HCT116 (cell line): ENCODE results near the gene FAM53B. TPM values are rescaled to one million over a fixed set of nuclear protein-coding genes. Genes with fewer than 3 reads are reported as not detected.

Source experiments
- ATAC-seq: fragments of 200-7000 bp; cut with Tn5 transposase; 2 replicates; pipeline ENCODE4 v1.9.1; 2020; ENCODE audit warnings: mild to moderate bottlenecking, moderate library complexity
- BruUV-seq: library from RNA; stranded (reverse); fragments of 400-500 nt; replicated peaks from 2 replicates; lab custom pipeline; 2021; lab: Mats Ljungman, UMichigan
- CTCF ChIA-PET: fragments of 300-600 bp; sonication (Branson Sonifier 250); formaldehyde crosslinking; loops from one replicate; lab custom pipeline; 2021; ENCODE audit warnings: antibody characterized with exemption; lab: Charles Lee
- POLR2A ChIA-PET: fragments of 300-600, 350-600 bp; sonication (Branson Sonifier 250); formaldehyde crosslinking; loops from one replicate; lab custom pipeline; 2021; ENCODE audit warnings: antibody characterized with exemption; lab: Charles Lee
- RAD21 ChIA-PET, 2 experiments: fragments of 300-600 bp; sonication (Branson Sonifier 250); formaldehyde crosslinking; loops; one replicate each; lab custom pipeline; 2023; ENCODE audit warnings: low total read pairs in 2 of 2; ENCODE audit not compliant: uncharacterized antibody in 2 of 2, unreplicated experiment in 2 of 2, low non-redundant PET in 1 of 2; lab: Charles Lee
- DNase-seq: peaks from one replicate; pipeline ENCODE4 v3.0.0-alpha.2; 2010; ENCODE audit warnings: low read depth, low spot score
- H2AFZ ChIP-seq: fragments of 200-600 bp; shearing (Covaris generic), sonication (generic); 2 replicates; pipeline ENCODE4 v1.6.1; 2017; ENCODE audit warnings: low read depth, mixed run types, mixed read lengths, antibody characterized with exemption, low read length; ENCODE audit not compliant: poor library complexity, severe bottlenecking
- H3K27ac ChIP-seq: 2 replicates; pipeline ENCODE4 v1.5.1; 2012; ENCODE audit warnings: low read depth, low read length
- H3K27me3 ChIP-seq: fragments of 200-600 bp; sonication (generic); 2 replicates; pipeline ENCODE4 v1.6.1; 2016; ENCODE audit warnings: mixed run types, low read length, mixed read lengths; ENCODE audit not compliant: insufficient read depth
- H3K36me3 ChIP-seq, 2 experiments: fragments of 200-500 bp in 1 of 2; fragments of 200-600 bp in 1 of 2; sonication (Bioruptor generic) in 1 of 2; sonication (generic) in 1 of 2; 2 replicates each; pipeline versions ENCODE4 v1.5.1 to v1.6.1; 2014 to 2016; ENCODE audit warnings: low read length in 2 of 2, inconsistent platforms in 1 of 2, mixed read lengths in 1 of 2, mixed run types in 1 of 2; ENCODE audit not compliant: insufficient read depth in 2 of 2, control insufficient read depth in 1 of 2
- H3K4me1 ChIP-seq, 2 experiments: fragments of 200-600 bp in 1 of 2; sonication (generic) in 1 of 2; 2 replicates each; pipeline versions ENCODE4 v1.5.1 to v1.6.1; 2012 to 2017; ENCODE audit warnings: low read length in 2 of 2, inconsistent platforms in 1 of 2, mild to moderate bottlenecking in 1 of 2, mixed read lengths in 1 of 2, mixed run types in 1 of 2, moderate library complexity in 1 of 2; ENCODE audit not compliant: insufficient read depth in 2 of 2, control insufficient read depth in 1 of 2
- H3K4me2 ChIP-seq: fragments of 200-600 bp; sonication (generic); 2 replicates; pipeline ENCODE4 v1.6.1; 2017; ENCODE audit warnings: mixed run types, low read length, mixed read lengths
- H3K4me3 ChIP-seq, 2 experiments: fragments of 200-600 bp in 1 of 2; sonication (generic) in 1 of 2; replicated peaks in 1 of 2; 2 replicates each; pipeline ENCODE4 v1.5.1; 2011 to 2016; ENCODE audit warnings: low read length in 2 of 2, control low read depth in 1 of 2, low read depth in 1 of 2, mild to moderate bottlenecking in 1 of 2, mixed read lengths in 1 of 2, mixed run types in 1 of 2
- H3K79me2 ChIP-seq: fragments of 200-600 bp; sonication (generic); 2 replicates; pipeline ENCODE4 v1.6.1; 2017; ENCODE audit warnings: mild to moderate bottlenecking, mixed run types, low read length, moderate library complexity, mixed read lengths; ENCODE audit not compliant: insufficient read depth
- H3K9ac ChIP-seq: fragments of 200-600 bp; sonication (generic); 2 replicates; pipeline ENCODE4 v1.6.1; 2016; ENCODE audit warnings: low read length, mixed read lengths
- H3K9me2 ChIP-seq: fragments of 200-600 bp; sonication (generic), shearing (Covaris generic); 2 replicates; pipeline ENCODE4 v1.6.1; 2017; ENCODE audit warnings: mixed run types, mild to moderate bottlenecking, moderate library complexity; ENCODE audit not compliant: insufficient read depth
- H3K9me3 ChIP-seq, 2 experiments: fragments of 200-500 bp in 1 of 2; fragments of 200-600 bp in 1 of 2; sonication (Bioruptor generic) in 1 of 2; sonication (generic) in 1 of 2; 2 replicates each; pipeline ENCODE4 v1.6.1; 2014 to 2017; ENCODE audit warnings: low read length in 2 of 2, mixed read lengths in 2 of 2, inconsistent platforms in 1 of 2, low read depth in 1 of 2, mild to moderate bottlenecking in 1 of 2, mixed run types in 1 of 2, moderate library complexity in 1 of 2; ENCODE audit not compliant: control insufficient read depth in 1 of 2, insufficient read depth in 1 of 2
- H4K20me1 ChIP-seq: fragments of 200-600 bp; sonication (generic), shearing (Covaris generic); 2 replicates; pipeline ENCODE4 v1.6.1; 2017; ENCODE audit warnings: mixed run types, mild to moderate bottlenecking, moderate library complexity; ENCODE audit not compliant: insufficient read depth
- CEBPB ChIP-seq: IDR thresholded peaks from 2 replicates; pipeline ENCODE4 v1.6.1; 2012; ENCODE audit warnings: low read depth
- EGR1 ChIP-seq: IDR thresholded peaks from 2 replicates; pipeline ENCODE4 v1.6.1; 2012; ENCODE audit warnings: low read depth
- EZH2phosphoT487 ChIP-seq: fragments of 200-600 bp; IDR thresholded peaks from 2 replicates; pipeline ENCODE4 v1.6.1; 2018; ENCODE audit warnings: antibody characterized with exemption, borderline replicate concordance
- FOSL1 ChIP-seq: IDR thresholded peaks from 2 replicates; pipeline ENCODE4 v1.6.1; 2012; ENCODE audit warnings: low read depth
- JUND ChIP-seq: IDR thresholded peaks from 2 replicates; pipeline ENCODE4 v1.6.1; 2012
- POLR2A ChIP-seq: IDR thresholded peaks from 2 replicates; pipeline ENCODE4 v1.7.0; 2011; ENCODE audit warnings: borderline replicate concordance; ENCODE audit not compliant: insufficient read depth, insufficient read length; ENCODE audit errors: extremely low read depth
- SIN3A ChIP-seq: IDR thresholded peaks from 2 replicates; pipeline ENCODE4 v1.6.1; 2012; ENCODE audit warnings: low read depth
- SP1 ChIP-seq: IDR thresholded peaks from 2 replicates; pipeline ENCODE4 v1.6.1; 2012; ENCODE audit warnings: low read depth
- SRF ChIP-seq: IDR thresholded peaks from 2 replicates; pipeline ENCODE4 v1.6.1; 2012; ENCODE audit warnings: low read depth
- TCF7L2 ChIP-seq: IDR thresholded peaks from 2 replicates; pipeline ENCODE4 v1.7.0; 2011; ENCODE audit warnings: borderline replicate concordance, inconsistent platforms; ENCODE audit not compliant: insufficient read depth, insufficient read length; ENCODE audit errors: extremely low read depth
- YY1 ChIP-seq: IDR thresholded peaks from 2 replicates; pipeline ENCODE4 v1.6.1; 2011; ENCODE audit warnings: low read length, low read depth, moderate library complexity, mild to moderate bottlenecking; ENCODE audit not compliant: insufficient replicate concordance; ENCODE audit errors: extremely low read depth
- ZFX ChIP-seq: fragments of 450-650 bp; IDR thresholded peaks from 2 replicates; pipeline ENCODE4 v1.6.1; 2017
- ZNF274 ChIP-seq: fragments of 200-500 bp; sonication (Bioruptor generic); IDR thresholded peaks from 2 replicates; pipeline ENCODE4 v1.6.1; 2014; ENCODE audit warnings: mild to moderate bottlenecking, low read depth, low read length, inconsistent platforms
- intact Hi-C: fragments of 100-400 bp; cut with micrococcal nuclease; formaldehyde crosslinking; loops from 2 replicates; pipeline ENCODE4 v1.10.0; 2022
- total RNA-seq: library from RNA; stranded (reverse); gene quantifications from one replicate; pipeline ENCODE4 v1.2.1, GENCODE V29; 2021; ENCODE audit not compliant: unreplicated experiment
- TF ChIP-seq, protein P1 (sequence below): IDR thresholded peaks from 2 replicates; pipeline ENCODE4 v1.6.1; 2012
- TF ChIP-seq, protein P2 (sequence below): IDR thresholded peaks from 2 replicates; pipeline ENCODE4 v1.6.1; 2012; ENCODE audit warnings: low read depth

Gene FAM53B
- total RNA-seq, 1 experiment from 2014 or later, result 19.6 TPM

DNA sequence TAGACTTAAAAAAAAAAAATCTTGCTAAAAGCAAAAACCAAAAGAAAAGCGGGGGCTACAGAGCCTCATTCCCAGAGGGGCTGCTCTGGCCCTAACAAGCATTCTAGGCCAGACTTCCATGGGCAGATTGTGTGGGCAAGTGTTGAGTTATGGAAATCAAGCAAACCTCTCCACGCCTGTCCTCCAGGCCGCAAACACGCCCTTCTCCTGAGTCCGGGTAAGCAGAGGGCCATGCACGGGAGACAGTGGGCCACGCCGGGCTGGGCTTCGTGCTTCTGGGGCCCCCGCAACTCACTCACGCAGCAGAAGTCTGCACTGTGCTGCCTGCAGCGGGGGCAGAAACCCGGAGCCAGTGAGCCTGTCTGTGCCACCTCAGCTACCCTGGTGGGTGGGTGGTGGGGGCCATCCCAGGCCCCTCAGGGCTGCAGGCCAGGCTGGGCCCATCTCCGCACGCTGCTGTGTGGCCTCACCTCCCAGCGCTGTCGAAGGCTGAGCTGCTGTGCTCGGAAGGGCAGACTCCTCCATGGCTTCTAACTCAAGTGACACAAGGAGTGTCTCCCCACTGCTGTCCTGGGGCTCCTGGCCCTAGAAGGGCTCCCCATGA is 125.6 kb downstream of the FAM53B start:
- BruUV-seq, result no TSS peak
- Histone ChIP-seq H3K9me2 (no peaks in the 10 kb centered on the region), H3K27ac (no peak overlapping the region), H3K4me2 (no peak overlapping the region), H3K27me3 (no peaks in the 10 kb centered on the region), H4K20me1 (no peaks in the 10 kb centered on the region), H3K4me1 (no peaks in the 10 kb centered on the region; a peak in 1 of 4 replicates), H2AFZ (no peak overlapping the region), H3K9ac (no peak overlapping the region), H3K36me3 (no peaks in the 10 kb centered on the region), H3K4me3 (no peak overlapping the region), H3K79me2 (no peaks in the 10 kb centered on the region), H3K9me3 (no peaks in the 10 kb centered on the region)
- intact Hi-C loops, result no loop called here
- RAD21 ChIA-PET, result no interaction called here
- POLR2A ChIA-PET, result no interaction called here
- no peak for DNase-seq
- CTCF ChIA-PET, result no interaction called here
- ATAC-seq, result no peak
- TF ChIP-seq EGR1 (no peak), POLR2A (no peak), SIN3A (no peak), JUND (no peak), FOSL1 (no peak), SRF (no peak), ZFX (no peak), SP1 (no peak), CEBPB (no peak), ZNF274 (no peak), EZH2phosphoT487 (no peak), TCF7L2 (no peak), YY1 (no peak)
- TF ChIP-seq, protein P1, sequence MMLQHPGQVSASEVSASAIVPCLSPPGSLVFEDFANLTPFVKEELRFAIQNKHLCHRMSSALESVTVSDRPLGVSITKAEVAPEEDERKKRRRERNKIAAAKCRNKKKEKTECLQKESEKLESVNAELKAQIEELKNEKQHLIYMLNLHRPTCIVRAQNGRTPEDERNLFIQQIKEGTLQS, result no peak
- TF ChIP-seq, protein P2, sequence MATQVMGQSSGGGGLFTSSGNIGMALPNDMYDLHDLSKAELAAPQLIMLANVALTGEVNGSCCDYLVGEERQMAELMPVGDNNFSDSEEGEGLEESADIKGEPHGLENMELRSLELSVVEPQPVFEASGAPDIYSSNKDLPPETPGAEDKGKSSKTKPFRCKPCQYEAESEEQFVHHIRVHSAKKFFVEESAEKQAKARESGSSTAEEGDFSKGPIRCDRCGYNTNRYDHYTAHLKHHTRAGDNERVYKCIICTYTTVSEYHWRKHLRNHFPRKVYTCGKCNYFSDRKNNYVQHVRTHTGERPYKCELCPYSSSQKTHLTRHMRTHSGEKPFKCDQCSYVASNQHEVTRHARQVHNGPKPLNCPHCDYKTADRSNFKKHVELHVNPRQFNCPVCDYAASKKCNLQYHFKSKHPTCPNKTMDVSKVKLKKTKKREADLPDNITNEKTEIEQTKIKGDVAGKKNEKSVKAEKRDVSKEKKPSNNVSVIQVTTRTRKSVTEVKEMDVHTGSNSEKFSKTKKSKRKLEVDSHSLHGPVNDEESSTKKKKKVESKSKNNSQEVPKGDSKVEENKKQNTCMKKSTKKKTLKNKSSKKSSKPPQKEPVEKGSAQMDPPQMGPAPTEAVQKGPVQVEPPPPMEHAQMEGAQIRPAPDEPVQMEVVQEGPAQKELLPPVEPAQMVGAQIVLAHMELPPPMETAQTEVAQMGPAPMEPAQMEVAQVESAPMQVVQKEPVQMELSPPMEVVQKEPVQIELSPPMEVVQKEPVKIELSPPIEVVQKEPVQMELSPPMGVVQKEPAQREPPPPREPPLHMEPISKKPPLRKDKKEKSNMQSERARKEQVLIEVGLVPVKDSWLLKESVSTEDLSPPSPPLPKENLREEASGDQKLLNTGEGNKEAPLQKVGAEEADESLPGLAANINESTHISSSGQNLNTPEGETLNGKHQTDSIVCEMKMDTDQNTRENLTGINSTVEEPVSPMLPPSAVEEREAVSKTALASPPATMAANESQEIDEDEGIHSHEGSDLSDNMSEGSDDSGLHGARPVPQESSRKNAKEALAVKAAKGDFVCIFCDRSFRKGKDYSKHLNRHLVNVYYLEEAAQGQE, result no peak
